Melanocyte of skin (primary cell): ENCODE data around the gene PRKAG1. TPM values are rescaled to one million over a fixed set of nuclear protein-coding genes. Genes with fewer than 3 reads are reported as not detected.

Experiments used
- small RNA-seq, 2 donors: library from RNA; depleted of rRNA; stranded (forward); fragments of <200 nt; gene quantifications; one replicate each; pipeline ENCODE3, GENCODE V24; 2012
- total RNA-seq, 2 donors: library from RNA; depleted of rRNA; stranded (reverse); fragments of >200 nt; gene quantifications; 2 replicates each; pipeline ENCODE4 v1.2.3, GENCODE V29; 2012

PRKAG1 gene
- total RNA-seq = 10 to 100 TPM; 65.7 to 72.6 TPM

DNA sequence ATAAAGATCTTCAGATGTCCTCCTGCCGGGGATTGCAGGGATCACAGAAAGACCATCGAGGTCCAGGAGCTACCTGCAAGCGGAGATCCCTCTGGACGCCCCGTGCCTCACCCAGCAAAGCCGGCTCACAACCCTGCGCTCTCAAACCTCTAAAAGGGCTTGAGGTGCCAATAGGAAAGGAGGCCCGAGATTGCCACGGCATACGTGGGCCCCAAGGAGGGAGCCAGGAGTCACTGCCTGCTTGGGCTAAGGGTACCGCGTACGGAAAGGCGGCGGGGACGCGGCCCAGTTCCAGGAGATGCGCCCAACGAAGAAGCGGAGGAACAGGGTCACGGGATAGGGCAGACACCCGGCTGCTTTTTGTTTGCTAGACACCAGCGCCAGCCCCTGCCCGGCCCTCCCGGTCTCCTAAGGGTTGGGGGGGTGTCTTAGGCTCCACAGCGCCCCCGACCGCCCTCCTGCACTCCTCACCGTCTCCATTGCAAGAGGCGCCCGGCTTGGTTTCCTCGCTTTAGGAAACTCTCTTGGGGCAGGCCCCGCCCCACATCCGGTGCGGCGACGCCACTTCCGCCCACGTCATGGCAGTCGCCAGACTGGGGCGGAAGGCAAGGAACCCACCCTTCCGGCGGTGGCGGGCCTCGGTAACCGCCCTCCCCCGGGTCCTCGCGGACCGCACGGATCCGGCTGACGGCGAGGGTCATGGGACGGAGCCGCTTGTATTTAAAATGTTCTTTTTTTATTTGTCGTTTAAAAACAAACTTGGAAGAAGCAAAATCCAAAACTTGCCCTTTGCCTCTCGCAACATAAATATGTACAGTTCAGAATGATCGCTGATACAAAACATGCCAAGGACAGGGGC, at the start of gene PRKAG1:
Gene PRKAG1 (minus strand): TSS at position 516 of the 859 bp plus-strand sequence. CDS start 36 bp downstream, at position 480.

DNA sequence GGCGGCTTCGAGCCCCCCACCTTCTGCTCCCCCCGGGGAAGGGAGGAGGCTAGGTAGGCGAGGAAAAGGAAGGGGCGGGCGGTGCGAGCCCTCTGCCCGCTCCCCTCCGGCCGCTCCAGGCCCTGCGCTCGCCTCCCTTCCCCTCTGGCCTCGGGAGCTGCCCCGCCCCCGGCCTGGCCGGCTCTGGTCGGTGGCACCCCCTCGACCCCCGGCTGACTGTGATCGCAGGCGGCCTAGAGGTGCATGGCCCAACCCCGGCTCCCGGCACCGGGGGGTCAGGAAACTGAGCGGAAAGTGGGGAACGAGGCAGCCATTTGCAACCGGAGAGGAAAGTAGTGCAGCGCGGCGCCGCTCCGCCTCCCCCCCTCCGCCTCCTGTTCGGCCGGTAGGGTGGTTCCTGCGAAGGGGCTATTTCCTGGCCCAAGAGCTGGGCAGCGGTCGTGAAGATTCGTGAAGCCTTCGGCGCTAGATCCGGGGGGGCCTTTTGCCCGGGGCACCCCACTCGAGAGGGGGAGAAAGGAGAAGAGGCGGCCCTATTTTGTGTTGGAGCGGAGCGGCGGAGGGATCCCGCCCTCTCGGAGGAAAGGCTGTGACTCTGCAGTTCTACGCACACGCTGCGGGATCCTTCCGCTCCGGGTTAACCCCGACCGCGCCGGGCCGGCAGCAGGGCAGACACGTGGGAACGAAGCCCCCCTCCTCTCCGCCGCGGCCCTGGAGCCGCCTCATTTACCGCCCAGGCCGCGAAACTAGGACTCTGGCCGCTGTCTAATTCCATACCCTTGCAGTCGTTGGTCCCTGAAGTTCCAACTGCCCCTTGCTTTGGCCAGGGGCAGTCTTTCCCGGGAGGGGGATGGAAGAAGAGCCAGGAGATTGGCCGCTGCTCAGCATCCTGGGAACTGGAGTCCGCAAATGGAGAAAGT, 41.9 kb upstream of the PRKAG1 start, which contains the start of gene KMT2D:
Gene KMT2D (minus strand): TSS at position 558 of the 920 bp plus-strand sequence. CDS start 5,470 bp downstream, outside the sequence.

DNA sequence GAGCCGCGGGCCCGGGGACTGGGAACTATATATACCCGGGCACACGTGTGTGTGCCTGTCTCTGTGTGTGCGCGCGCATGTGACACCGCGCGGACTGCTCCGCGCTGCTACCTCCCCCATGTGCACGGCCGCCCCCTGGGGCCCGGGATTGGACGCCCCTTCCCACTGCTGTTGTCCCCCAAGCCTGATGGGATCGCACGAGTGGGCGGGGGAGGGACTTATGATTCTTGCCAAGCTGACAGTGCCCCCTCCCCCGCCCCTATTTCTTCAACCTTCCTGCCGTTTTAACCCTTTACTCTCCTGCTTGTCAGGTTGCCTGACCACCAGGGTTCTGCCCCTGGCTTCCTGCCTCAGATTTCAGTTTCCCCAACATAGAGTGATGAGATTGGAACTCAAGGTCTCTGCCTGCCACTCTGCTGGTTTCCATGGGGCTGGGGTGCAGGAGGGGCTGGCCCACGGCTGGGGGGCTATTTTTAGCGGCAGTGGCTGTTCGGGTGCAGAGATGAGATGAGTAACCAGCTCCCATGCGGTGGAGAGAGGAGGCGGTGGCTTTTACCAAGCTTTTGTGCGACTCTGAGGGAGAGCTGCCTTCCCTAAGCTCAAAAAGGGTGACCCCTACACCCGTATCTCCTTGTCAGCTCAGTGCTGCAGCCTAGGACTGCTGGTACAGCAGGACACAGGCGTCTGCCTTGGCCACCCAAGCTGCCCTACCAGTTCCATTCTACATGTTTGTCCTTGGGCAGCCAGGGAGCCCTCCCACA, 19.0 kb downstream of the PRKAG1 start, which contains the start of gene DDN:
Gene DDN (minus strand): TSS at position 5 of the 761 bp plus-strand sequence. CDS start 88 bp downstream, outside the sequence.

DNA sequence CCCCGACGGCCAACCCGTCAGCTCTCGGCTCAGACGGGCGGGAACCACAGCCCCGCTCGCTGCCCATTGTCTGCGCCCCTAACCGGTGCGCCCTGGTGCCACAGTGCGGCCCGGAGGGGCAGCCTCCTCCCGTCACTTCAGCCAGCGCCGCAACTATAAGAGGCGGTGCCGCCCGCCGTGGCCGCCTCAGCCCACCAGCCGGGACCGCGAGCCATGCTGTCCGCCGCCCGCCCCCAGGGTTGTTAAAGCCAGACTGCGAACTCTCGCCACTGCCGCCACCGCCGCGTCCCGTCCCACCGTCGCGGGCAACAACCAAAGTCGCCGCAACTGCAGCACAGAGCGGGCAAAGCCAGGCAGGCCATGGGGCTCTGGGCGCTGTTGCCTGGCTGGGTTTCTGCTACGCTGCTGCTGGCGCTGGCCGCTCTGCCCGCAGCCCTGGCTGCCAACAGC, 40.3 kb downstream of the PRKAG1 start, which contains the start of gene WNT1:
Gene WNT1 (plus strand): TSS at position 32 of the 450 bp plus-strand sequence. CDS start 329 bp downstream, at position 361.

DNA sequence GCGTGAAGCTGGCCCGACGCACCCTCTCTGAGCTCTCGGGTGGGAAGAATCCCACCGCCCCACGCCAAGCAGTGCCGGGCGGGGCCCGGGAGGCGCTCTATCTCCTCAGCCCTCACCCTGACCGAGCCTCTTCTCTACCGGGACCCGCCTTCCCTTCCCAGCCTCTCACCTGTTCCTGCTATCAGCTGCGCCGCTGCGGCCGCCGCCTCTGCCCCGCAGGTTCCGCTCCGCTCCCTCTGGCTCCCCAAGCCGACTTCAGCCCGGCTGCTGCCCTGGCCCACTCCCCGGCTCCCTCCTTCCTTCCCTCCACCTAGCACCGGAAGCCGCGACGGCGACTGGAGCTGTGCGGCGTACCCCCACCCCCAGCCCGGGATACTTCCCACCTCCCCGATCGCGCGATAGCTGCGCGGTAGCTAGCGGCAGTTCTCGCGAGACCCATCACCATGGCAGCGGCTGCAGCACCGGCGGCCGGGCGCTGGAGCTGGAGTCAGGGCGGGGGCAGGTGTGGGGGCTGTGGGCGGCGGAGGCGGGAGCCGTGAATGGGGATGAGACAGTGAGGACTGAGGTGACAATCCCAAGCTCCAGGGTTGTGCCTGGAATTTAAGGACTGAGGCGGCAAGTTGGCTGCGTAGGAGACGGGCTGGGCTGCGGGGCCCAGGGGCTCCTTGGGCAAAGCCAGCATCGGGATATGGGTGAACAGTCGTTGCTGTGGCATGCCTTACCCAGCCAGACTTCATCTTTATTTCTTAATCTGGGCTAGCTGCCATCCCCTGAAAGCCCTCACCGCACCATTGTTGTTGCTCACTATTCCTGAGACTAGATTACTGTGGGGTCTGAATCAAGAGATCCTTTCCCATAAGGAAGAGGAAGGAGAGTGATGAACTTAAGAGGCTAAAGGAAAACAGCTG, 61.2 kb downstream of the PRKAG1 start, which contains the start of gene ARF3:
Gene ARF3 (minus strand): TSS at position 347 of the 908 bp plus-strand sequence. CDS start 16,392 bp downstream, outside the sequence.

Small RNA genes within 50 kb of the gene (small RNA-seq; reads per million reads assigned to genes)
- gene RNU6-940P = 0 reads per million in 2 donors

Other genes with a start within 250 kb of the PRKAG1 start
- 10 to 100 TPM; 24.6 to 28.2 TPM for gene ADCY6, start 229.7 kb downstream of the PRKAG1 start, total RNA-seq
- gene CACNB3, start 200.3 kb downstream of the PRKAG1 start, total RNA-seq = 10 to 100 TPM in 1 of 2 donors, 1 to 10 TPM in 1; 5.5 to 11.0 TPM
- 10 to 100 TPM; 57.5 to 85.6 TPM for gene DDX23, start 166.6 kb downstream of the PRKAG1 start, total RNA-seq
- under 1 TPM in 1 of 2 donors, not detected in 1; 0.33 TPM for gene RND1, start 152.9 kb downstream of the PRKAG1 start, total RNA-seq
- 10 to 100 TPM in 1 of 2 donors, 1 to 10 TPM in 1; 5.5 to 16.3 TPM for gene FKBP11, start 93.3 kb downstream of the PRKAG1 start, total RNA-seq
- gene ARF3, start 61.3 kb downstream of the PRKAG1 start, total RNA-seq = 10 to 100 TPM; 65.7 to 70.3 TPM
- gene WNT10B, start 47.0 kb downstream of the PRKAG1 start, total RNA-seq = not detected
- gene WNT1, start 40.5 kb downstream of the PRKAG1 start, total RNA-seq = not detected
- gene DDN, start 19.4 kb downstream of the PRKAG1 start, total RNA-seq = under 1 TPM; under 0.01 TPM
- gene KMT2D, start 42.0 kb upstream of the PRKAG1 start, total RNA-seq = 10 to 100 TPM; 25.8 to 38.6 TPM
- gene RHEBL1, start 51.2 kb upstream of the PRKAG1 start, total RNA-seq = 1 to 10 TPM; 1.4 to 6.3 TPM
- gene DHH, start 76.0 kb upstream of the PRKAG1 start, total RNA-seq = under 1 TPM; under 0.01 to 0.33 TPM
- gene LMBR1L, start 92.1 kb upstream of the PRKAG1 start, total RNA-seq = 10 to 100 TPM; 32.3 to 42.3 TPM
- 1,000 to 10,000 TPM; 1,307 to 3,075 TPM for gene TUBA1B, start 112.6 kb upstream of the PRKAG1 start, total RNA-seq
- 100 to 1,000 TPM; 525 to 648 TPM for gene TUBA1A, start 170.3 kb upstream of the PRKAG1 start, total RNA-seq
- 100 to 1,000 TPM; 341 to 945 TPM for gene TUBA1C, start 246.3 kb upstream of the PRKAG1 start, total RNA-seq